NCI-H2107 (cell line): ENCODE results near the gene REV1.
"Not testable (repeated sequence)": the region's sequence is repeated elsewhere in the genome, so short reads cannot be mapped to it uniquely, and the experiment has no call there.

ENCODE experiments used
- DNase-seq: peaks from one replicate; lab custom pipeline; 2025; lab: John Stamatoyannopoulos, UW

Gene REV1

DNA sequence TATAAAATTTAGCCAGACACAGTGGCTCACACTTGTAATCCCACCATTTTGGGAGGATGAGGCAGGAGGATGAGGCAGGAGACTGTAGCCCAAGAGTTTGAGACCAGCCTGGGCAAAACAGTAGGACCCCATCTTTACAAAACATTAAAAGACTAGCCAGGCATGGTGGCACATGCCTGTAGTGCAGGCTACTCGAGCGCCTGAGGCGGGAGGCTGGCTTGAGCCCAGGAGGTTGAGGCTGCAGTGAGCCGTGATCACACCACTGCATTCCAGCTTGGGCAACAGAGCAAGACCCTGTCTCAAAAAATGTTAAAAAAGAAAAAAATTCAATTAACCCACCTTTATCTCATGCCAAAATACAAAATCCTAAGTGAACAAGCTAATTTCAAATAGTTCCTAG is 4.0 kb downstream of the REV1 start:
- DNase-seq, result no peak

DNA sequence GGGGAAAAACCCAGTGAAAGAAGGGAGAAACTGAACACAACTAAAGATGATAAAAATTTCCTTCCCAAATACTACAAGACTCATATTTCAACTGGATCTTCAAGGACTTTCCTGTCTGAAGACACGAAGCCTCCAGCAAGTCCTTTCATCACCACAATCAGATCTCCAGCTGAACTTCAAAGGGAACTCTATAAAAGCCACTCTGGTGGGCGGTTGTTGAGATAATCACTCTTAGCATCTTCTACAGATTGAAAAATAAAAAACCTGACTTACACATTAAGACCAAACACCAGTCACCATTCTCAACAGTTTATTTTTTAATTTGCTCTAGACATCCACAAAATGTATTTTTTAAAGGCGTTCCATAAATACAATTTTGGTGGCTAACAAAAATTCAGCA is 4.4 kb downstream of the REV1 start:
- DNase-seq, result no peak

DNA sequence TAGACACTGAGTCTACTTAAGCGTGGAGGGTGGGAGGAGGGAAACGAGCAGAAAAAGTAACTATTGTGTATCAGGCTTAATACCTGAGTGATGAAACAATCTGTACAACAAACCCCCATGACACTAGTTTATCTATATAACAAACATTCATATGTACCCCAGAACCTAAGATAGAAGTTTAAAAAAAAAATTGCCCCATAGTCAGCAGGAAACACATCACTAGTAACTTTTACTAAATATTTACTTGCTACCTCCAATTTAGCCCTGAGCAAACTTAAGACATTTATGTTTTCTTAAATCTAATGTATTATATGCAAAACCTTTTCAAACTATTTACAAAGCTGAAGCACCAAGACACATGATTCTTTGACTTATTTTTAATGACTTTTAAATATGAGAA is 5.6 kb downstream of the REV1 start:
- no peak for DNase-seq

DNA sequence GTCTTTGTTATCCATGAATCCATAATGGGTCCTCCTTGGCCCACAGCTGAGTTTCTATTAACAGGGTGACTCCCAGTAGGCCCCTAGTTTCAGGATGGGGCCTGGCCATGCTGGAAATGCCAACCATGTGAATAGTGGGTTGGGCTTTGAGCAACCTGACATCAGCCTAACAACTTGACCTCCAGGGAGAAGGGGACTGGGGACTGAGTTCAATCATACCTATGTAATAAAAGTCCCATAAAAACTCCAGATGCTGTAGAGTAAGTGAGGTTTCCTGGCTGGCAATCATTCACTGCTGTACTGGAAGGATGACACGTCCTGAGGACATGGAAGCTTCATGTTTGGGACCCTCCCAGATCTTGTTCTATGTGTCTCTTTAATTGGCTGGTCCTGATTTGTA is 7.9 kb downstream of the REV1 start:
- DNase-seq, result no peak

DNA sequence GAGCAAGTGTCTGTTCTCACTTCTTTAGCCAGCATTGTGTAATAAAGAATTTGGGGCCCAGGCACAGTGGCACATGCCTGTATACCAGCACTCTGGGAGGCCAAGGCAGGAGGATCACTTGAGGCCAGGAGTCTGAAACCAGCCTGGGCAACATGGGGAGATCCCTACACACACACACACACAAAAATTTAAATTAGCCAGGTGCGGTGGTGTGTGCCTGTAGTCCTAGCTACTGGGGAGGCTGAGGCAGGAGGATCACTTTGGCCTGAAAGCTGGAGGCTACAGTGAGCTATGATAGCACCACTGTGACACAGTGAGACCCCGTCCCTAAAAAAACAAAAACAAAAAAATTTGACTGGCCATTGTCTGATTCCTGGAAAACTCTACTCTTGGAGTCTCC is 8.3 kb downstream of the REV1 start:
- DNase-seq, result no peak

DNA sequence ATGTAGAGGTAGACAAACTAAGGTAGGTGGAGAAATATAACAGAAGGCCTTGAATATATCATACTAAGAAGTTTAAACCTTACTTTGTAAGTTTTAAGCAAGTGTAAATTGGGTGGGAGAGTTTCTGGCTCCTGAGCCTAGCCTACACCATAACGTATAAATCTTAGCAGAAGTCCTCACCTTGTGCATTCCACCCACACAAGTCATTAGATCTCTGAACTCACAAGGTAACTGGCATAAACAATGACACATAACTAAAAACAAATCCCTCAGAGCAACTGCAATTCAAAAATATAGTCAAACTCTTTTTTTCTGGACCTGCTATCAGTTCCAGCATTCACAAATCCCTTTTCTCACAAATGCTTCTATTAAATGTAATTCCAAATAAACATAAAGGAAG is 9.4 kb downstream of the REV1 start:
- no peak for DNase-seq

DNA sequence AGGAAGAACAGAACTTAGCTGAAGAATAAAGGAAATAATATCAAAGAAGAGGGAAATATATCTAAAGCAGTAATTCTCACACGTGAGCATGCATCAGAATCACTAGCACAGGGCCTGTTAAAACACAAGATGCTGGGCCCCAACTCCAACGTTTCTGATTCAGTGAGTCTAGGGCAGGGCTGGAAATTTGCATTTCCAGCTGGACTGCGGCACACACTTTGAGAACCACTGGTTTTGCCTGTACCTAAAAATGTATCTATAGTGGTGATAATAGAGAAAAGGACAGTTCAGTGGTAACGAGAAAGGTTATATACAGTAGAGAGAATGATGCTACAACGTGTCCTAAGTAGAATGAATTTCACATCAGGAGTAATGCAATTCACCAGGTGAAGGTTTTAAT is 11.2 kb downstream of the REV1 start:
- DNase-seq, result no peak

DNA sequence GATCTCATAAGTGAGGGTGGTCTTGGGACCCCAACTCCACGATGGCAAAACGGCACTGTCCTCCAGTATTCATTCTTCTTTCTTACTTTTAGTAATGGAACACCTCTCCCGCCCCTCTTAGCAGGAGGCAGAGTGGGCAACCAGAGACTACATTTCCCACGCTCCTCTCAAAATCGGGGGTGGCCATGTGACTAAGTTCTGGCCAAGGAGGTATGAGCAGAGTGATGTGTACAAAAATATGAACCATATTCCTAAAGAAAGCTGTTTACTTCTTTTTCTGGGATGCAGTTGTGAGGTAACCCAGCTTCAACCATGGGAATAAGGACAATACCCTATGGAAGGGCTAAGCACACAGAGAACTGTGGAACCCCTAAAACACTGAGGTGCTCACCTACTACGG is 12.8 kb downstream of the REV1 start:
- DNase-seq, result no peak

DNA sequence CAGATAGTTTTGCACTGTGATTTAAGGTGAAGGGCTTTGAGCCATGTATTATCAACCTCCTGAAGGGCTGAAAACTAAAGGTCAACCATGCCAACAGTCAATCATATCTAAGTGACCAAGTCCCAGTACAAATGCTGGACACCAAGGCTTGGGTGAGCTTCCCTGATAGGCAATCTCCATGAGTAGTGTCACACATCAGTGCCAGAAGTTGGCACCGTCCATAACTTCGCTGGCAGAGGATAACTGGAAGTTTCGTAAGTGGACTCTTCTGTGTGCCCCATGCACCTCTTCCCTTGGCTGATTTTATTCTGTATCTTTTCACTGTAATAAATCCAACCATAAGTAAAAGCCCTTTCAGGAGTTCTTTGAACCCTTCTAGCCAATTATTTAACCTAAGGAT is 13.2 kb downstream of the REV1 start:
- DNase-seq, result no peak

DNA sequence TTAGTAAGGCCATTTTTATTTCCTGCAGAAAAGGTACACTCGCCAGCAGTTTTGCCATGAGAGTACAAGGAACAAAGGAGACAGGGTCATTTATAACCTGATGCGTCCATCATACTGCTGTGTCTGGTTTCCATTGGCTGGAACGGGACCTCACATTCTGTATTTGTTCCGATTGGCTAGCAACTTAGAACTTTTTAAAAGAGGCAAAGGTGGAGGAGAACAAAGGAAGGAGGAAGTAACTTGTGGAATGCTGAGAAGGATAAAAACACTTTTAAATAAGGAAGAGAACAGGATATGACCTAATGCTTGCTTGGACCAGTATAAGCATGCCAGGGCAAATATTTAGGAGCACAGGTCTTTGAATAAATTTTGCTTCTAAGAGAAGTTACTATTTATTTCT is 14.7 kb downstream of the REV1 start:
- DNase-seq, result not testable (repeated sequence)

DNA sequence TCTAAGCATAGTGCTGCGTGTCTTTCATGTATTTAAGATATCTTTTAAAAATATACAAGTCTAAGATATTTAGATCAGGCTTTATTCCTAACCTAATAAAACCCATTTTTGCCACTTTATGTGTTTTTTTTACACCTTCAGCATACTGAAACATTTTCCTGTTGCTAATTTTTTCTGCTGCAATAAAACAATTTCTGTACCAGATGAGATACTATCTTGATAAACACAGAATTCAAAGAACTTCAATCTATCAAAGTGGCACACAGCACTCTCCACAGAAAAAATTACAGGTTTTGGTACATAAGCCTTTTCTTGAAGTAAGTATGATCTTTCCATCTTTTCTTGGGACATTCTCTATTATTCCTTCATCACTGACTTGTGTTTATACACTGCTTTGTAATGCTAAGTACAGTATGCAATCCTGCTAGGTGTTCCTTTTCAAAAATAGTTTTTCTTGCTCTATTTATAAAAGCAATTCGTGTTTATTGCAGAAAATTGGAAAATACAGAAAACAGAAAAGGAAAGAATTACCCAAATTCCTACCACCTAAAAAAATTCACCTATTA is 16.2 kb downstream of the REV1 start:
- no peak for DNase-seq

DNA sequence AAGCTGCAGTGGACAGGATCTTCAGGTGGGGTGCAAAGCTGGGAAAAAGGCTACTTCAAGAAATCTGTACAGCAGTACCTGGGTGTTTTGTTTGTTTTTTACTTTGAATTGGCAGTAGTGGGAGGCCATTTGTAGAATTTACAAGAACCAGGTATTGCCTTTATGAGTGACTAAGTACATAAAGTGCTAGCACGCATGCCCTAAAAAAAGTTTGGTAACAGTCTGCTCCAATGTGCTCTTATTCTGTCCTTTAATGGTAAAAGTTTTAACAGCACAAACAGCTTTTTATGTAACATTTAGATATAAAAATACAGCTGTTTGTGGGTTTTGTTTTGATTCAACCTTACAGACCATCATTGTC is 17.2 kb downstream of the REV1 start:
- no peak for DNase-seq

DNA sequence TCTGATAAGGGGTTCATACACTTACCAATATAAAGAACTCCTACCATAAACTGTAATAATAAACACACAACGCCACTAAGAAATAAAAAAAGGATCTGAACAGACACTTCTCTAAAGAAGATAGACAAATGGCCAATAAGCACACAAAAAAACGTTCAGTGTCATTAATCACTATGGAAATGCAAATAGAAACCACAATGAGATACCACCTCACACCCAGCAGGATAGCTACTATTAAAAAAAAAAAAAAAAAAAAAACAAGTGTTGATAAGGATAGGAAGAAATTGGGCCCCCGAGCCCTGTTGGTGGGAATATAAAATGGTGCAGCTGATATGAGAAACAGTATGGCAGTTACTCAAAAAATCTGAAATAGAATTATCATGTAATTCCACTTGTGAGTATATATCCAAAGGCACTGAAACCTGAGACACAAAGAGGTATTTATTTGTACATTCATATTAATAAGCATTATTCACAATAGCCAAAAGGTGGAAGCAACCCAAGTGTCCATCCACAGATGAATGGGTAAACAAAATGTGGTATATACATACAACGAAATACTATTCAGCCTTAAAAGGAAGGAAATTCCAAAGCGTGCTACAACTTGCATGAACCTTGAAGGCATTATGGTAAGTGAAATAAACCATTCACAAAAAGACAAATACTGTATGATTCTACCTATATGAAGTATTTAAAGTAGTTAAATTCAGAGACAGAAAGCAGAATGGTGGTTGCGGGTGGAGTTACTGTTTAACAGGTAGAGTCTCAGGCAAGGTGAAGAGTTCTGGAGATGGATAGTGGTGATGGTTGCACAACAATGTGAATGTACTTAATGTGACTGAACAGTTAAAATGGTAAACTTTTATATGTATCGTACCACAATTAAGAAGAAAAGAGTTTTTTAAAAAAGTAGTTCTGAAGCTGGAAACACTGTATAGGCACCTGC is 17.9 kb downstream of the REV1 start:
- DNase-seq, result no peak

DNA sequence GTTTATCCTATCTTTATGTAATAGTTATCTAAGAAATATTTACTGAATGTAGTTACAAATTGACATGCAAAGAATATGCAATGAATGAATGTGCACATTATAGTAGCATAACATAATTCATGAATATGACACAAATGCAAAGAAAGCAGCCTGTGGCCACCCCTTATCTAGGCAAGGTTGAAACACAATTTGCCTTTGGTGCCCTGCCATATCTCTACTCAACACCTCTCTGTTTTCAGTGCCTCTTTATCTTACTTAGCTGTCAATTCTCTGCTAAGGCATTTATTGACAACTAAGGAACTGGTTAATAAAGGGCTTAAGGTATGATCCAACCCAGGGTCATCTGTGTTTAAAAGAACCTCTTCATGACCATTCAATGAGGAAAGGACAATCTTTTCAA is 18.9 kb downstream of the REV1 start:
- no peak for DNase-seq

DNA sequence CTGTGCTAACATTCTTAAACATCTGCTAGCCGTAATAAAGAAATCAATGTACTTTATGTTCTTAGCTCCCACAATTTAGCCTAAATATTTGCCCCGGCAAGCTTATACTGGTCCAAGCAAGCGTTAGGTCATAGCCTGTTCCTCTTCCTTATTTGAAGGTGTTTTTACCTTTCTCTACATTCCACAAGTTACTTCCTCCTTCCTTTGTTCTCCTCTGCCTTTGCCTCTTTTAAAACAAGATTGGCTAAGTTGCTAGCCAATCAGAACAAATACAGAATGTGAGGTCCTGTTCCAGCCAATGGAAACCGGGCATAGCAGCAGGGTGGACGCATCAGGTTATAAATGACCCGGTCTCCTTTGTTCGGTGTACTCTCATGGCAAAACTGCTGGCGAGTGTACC is 19.4 kb downstream of the REV1 start:
- DNase-seq, result not testable (repeated sequence)

DNA sequence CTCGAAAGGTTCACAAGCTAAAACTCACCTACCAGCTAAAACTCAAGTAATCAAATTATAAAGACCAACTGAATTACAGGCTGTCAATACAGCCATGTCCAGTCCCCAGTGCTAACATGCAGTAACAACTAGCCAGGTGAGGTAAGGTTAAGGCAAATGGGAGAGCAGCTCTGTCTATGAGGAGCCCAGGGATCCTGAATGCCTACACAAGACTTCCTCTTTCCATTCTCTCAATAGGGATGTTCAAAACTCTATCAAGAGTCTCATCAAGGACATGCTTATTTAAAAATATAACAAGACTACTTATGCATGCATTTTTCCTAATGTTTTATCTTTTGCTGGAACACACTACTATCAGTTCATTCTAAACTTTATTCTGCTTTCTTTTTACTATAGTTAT is 20.4 kb downstream of the REV1 start:
- DNase-seq, result no peak

DNA sequence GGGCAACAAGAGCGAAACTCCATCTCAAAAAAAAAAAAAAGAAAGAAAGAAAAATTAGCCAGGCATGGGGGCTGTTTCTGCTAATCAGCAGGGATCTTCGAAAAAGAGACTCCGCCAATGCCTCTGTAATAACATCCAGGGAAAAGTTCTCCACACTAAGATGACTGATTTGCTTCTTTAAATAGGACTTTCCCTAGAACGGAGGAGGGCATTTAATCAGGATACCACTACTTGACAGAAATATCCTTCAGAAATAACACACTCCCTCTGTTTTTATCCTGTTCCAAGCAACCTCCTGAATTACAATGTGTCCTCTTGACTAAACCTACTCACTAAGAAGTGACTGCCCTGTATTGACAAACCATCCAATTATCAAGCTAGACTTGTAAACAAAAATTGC is 21.7 kb downstream of the REV1 start:
- DNase-seq, result no peak

DNA sequence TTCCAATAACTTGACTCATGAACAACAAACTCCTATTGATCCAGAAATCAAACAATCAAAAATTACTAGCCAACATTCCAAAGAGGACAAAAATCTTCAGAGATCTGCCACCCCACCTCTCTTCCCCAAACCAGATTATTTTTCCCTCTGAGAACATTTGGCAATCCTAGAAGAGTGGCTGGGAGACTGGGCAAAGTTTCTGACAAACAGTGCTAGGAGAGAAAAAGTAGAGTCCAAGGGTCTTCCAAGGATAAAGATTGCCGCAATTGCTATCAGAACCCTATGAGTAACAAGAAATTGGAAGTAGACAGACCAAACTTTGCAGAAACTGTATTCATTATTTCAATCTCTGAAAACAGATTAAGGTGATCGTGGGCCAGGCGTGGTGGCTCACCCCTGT is 22.4 kb downstream of the REV1 start:
- no peak for DNase-seq

DNA sequence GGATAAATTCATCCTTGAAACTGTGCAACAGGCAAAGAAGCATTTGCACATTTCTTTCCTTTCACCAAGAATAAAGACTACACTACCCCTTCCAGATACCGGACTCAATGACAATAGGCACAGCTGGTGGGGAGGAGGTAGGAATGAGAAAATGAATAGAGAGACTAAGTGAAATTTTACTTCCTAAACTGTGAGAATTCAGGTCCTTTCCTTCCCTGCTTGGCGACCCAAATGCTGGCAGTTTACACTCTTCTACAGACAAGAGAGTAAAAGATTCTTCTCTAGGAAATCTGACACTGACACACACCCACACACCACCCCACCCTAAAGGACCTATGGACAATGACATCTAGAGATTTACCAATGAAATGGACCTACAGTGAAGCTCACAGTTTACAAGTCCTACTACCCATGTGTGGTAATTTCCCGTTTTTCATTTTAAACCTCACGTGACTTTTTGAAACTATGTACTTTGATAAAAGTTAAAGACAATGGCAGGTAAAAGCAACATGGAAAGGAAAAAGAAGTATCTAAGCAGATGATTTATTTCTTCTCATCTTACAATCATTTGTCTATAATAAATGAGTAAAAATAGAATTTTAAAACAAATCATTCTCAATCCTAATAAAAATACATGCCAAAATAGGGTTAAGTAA is 27.9 kb downstream of the REV1 start:
- no peak for DNase-seq

DNA sequence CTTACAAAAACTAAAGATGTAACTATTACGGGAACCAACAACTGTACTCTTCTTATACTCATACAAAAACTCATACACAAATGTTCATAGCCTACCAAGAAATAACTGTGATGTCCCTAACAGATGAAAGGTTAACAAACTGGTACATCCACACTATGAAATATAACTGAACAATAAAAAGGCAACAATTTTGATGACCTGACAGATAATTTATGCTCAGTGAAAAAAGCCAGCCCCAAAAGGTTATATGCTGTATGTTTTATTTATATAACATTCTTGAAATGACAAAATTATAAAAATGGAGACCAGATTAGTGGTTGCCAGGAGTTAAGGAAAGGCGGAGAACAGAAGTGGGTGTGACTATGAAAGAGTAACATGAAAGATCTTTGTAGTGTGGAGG is 31.3 kb downstream of the REV1 start:
- no peak for DNase-seq

DNA sequence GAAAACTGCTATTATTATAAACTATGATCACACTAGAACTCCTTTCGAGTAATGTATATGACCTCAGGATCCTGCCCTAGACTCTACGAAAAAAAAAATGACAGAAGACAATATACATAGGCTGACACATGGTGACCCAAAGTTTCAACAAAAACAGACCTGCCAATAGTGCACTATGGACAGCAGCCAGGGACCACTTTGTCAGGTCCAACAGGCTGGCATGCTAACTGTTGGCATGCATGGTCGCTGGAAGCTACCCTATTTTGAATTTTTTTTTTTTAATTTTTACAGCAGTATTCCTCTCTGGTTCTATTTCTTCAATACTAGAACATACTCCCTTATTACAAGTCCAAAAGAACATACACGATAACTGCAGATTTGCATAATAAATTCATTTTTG is 38.1 kb downstream of the REV1 start:
- no peak for DNase-seq

DNA sequence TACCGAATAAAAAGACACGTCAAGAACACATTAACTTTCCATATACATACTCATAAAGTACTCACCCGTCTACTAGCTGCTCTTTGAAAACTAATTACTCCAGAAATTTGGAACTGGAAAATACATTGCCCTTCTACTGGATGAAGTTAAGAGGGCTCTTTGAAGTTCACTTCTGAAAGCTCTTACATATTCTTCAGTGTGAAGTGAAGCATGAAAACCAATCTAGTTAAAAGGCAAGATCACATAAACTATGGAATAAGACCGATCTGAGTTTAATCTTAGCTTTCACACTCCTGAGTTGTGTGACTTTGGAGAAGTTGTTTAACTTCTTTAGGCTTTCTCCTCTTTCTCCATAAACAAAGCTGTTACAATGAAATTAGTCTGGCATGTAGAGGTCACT is 38.5 kb downstream of the REV1 start:
- DNase-seq, result no peak

DNA sequence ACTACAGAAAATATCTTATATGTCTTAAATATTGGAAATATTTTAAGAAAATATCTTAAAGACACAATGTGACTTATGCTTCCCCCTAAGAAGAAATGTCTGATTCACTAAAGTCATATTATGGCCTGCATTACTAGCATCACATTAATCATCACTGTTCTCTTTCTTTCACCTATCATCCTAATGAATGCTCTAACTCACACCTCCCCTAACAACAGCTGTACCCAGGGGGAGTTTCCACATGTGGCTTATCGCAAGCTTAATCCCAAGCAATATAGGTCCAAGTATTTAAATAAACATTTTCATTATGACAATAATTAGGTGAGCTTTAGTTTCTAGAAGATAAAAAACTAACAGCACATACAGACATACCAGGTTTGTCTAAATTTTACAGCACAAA is 39.6 kb downstream of the REV1 start:
- DNase-seq, result no peak
